SIG-M5 (cell line): Measurements from ENCODE around the gene GLIS2.

Experiments
- DNase-seq: peaks from one replicate; lab custom pipeline; 2025; lab: John Stamatoyannopoulos, UW

Gene GLIS2

DNA sequence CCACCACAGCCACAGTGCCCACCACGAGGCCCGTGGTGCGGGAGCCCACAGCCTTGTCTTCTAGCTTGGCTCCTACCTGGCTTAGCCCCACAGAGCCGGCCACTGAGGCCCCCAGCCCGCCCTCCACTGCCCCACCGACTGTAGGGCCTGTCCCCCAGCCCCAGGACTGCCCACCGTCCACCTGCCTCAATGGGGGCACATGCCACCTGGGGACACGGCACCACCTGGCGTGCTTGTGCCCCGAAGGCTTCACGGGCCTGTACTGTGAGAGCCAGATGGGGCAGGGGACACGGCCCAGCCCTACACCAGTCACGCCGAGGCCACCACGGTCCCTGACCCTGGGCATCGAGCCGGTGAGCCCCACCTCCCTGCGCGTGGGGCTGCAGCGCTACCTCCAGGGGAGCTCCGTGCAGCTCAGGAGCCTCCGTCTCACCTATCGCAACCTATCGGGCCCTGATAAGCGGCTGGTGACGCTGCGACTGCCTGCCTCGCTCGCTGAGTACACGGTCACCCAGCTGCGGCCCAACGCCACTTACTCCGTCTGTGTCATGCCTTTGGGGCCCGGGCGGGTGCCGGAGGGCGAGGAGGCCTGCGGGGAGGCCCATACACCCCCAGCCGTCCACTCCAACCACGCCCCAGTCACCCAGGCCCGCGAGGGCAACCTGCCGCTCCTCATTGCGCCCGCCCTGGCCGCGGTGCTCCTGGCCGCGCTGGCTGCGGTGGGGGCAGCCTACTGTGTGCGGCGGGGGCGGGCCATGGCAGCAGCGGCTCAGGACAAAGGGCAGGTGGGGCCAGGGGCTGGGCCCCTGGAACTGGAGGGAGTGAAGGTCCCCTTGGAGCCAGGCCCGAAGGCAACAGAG lies 66.3 kb downstream of the GLIS2 start:
- no peak for DNase-seq

DNA sequence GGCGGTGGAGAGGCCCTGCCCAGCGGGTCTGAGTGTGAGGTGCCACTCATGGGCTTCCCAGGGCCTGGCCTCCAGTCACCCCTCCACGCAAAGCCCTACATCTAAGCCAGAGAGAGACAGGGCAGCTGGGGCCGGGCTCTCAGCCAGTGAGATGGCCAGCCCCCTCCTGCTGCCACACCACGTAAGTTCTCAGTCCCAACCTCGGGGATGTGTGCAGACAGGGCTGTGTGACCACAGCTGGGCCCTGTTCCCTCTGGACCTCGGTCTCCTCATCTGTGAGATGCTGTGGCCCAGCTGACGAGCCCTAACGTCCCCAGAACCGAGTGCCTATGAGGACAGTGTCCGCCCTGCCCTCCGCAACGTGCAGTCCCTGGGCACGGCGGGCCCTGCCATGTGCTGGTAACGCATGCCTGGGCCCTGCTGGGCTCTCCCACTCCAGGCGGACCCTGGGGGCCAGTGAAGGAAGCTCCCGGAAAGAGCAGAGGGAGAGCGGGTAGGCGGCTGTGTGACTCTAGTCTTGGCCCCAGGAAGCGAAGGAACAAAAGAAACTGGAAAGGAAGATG lies 67.0 kb downstream of the GLIS2 start:
- DNase-seq, result no peak

- DNase-seq, result no peak
Measured at GRCh38 chr16:4383591-4384444, 68.0 kb downstream of the GLIS2 start.

DNA sequence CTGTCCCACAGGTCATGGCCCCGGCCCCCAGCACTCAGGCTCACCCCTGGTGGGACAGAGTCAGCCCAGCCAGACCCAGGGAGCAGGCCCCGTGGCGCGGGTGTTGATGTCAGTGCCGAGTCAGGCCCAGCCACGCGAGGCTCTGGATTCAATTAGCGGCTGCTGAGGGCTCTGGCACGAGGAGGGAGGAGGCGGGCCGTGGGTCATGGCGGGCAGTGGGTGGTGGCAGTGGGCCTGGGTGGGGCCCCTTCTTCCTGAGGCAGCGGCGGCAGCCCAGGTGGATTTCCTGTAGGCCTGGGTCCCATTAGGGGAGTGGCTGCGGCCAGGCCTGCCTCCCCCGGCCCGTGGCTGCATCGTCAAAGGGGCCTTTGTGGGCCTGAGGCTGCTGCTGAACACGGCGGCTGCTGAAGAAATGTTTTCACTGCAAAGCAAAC lies 68.7 kb downstream of the GLIS2 start:
- no peak for DNase-seq

- DNase-seq, result no peak
Measured at GRCh38 chr16:4385066-4385788, 69.4 kb downstream of the GLIS2 start.

DNA sequence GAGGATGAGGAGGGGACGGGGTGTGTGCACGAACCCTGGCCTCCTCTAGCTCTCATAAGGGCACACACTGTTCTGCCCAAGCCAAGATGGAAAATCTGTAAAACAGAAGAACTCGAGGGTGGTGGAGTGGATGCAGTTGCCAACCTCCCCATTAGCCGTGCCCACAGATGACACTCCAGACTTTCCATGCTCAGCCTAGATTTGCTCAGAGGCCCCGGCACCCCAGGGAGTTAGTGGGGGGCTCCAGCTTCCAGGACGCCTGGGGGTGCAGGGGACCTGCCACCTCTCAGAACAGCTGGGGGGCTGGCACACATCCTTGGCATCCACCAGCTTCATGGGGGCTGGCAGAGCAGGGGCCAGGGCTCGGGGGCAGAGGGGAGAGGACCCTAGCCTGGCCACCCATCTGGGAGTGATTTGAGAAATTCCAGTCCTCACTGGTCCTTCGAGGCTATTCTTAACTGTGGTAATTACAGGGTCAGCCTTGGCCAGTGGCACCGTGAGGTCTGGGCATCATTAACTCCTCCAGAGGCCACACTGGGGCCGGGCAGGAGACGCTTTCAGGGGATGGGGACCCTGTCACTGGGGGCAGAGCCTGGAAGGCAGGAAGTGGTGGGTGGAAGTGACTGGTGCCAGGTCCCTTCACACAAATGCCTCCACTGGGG lies 70.1 kb downstream of the GLIS2 start:
- DNase-seq, result no peak

DNA sequence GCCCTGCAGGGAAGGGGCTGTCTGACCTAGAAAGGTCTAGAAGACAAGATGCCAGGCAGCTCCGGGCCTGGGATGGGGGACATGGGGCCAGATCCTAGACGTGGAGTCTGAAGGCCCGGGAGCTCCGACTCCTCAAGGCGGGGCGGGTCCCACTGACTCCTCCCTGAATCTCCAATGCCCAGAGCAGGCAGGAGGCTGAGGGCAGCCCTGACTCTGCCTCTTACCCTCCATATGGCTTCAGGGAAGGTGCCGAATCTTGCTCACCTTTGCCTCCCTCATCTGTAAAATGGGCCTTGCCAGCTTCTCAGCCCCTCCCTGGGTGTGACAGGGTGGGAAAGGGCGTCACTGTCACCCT lies 70.6 kb downstream of the GLIS2 start:
- DNase-seq, result no peak

GRCh38 chr16:4386951-4387565 lies 71.2 kb downstream of the GLIS2 start:
- no peak for DNase-seq

GRCh38 chr16:4387781-4388180 lies 71.9 kb downstream of the GLIS2 start:
- DNase-seq, result no peak

GRCh38 chr16:4388271-4389021 lies 72.6 kb downstream of the GLIS2 start:
- no peak for DNase-seq
